ENCODE measurements around the gene ALKBH3.

ALKBH3 gene

DNA sequence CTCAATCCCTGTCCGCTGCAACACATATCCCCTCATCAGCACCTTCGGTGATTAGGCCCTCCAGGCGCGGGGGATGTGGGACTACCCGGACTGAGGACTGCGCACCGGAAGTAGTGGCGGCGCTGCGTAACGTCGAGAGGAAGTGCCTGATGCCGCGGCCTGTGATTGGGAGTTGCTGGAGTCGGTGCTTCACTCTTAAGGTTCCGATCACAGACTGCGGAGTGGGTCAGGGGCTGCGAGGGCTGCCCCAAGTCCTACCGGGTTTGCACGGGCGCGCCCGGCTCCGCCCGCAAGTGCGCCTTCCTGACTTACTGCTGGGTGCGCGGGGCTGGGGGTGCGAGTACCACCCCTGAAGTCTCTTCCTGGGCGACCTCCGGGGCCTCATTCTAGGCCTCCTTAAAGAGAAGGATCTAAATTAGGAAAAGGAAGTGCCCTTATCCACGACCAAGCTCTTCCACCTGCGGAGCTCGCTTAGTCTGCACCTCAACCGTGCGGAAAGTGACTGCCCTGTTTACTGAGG is at the start of gene ALKBH3:
ALKBH3 (plus strand) TSS at position 192 of the 520 bp plus-strand sequence. CDS start 1,822 bp downstream, outside the sequence.
- DNase-seq: peak; percentile 95

DNA sequence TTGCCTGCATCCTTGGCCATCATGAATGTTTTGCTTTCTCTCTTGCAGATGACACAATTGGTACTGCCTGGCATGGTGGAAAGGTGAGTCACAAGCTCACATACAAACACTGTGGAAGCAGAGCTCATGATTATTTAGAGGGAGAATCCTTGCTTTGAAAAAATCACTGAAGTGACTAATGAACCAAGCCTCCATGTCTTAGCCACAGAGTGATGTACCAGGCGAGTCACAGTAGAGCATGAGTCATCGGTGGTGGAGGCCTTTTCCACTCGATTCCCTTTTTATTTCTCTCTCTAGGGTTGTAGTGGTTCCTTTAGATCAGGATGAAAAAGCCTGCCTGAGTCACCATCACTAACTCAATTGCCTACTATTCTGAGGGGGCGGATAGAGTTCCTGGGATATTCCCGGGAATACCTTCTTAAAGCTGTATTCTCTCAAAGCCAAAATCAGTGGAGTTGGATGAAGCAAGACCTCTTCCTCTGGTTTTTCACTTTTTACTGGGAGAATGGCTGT is 49.6 kb upstream of the ALKBH3 start:
- DNase-seq: no peak

DNA sequence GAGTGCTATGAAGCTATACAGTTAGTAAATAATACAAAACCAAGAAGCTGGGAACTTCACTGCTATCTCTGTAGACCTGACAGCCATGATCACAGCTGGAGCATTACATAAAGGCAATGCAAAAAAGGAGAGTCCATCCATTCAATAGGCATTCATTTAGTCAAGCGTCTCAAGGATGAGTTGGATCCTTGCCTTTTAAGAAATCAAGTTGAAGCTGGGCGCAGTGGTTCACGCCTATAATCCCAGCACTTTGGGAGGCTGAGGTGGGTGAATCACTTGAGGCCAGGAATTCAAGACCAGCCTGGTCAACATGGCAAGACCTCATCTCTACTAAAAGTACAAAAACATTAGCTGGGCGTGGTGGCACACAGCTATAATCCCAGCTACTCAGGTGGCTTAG is 48.1 kb upstream of the ALKBH3 start:
- no peak for DNase-seq

DNA sequence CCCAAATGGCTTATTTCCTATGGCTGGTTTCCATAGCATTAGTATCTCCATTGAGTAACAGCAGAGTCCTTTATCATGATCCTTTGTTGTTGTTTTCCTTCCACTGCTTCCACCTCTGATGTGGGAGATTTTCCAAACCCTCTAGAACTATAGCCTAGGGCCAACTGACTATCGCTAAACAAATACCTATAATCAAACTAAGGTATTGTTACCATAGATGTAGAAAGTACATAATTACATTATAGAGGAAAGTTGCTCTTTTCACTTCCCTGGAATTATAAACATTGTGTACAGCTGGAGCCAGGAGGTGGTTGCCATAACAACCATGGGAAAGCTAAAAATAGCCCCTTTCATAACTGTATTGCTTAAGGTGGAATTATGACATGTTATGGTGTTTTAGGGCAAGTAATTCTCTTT is 47.0 kb upstream of the ALKBH3 start:
- DNase-seq: peak; percentile 38

DNA sequence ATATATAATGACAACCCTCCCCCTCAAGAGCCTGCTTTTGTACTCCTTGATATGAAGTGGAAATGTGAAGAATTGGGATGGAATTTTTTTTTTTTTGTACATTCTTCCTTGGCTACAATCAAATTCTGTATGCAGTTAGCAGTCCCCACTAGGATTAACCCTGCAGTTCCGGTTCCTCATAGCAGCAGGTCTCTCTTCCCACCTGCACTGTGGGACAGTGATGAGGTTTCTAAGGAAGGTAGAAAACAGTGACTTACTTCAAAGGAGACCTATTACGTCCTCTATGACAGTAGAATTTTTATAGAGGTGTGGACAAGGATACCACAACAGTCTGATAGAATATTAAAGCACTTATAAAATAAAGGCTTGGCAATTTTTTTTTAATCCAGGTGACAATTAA is 46.3 kb upstream of the ALKBH3 start:
- DNase-seq: no peak

DNA sequence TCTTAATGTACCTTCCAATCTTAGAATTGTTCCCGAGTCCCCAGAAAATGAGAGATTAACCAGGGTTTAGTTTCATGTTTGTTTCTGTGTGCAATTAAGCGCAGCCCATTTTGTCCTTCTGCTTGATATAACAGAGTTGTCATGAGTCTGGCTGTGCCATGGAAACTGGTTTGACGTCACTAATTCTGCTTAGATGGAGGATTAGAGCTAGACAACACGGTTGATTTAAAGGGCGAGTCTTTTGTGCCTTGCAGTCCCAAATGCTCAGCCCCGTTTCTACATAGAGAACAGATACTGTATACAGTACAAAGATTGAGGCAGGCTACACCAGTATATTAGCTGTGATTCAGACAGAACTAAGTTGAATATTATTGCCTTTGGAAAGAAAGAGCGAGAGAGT is 45.5 kb upstream of the ALKBH3 start:
- DNase-seq: no peak

DNA sequence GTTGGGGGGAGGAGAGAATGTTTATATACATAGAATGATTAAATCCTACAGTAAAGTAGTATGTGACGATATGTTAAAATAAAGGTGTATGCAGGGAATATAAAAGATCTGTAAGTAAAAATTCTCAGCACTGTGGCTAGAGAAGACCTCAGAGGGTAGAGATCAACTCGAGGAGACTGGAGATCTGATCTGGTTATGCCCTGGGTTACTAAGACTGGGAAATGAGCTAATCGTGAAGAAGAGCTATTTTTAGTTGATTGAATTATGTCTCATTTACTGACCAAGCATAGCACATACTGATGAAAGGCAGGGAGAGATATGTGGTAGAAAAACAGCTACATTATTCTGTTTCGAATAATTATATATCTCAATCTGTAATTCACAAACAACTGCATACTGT is 42.8 kb upstream of the ALKBH3 start:
- DNase-seq: no peak

DNA sequence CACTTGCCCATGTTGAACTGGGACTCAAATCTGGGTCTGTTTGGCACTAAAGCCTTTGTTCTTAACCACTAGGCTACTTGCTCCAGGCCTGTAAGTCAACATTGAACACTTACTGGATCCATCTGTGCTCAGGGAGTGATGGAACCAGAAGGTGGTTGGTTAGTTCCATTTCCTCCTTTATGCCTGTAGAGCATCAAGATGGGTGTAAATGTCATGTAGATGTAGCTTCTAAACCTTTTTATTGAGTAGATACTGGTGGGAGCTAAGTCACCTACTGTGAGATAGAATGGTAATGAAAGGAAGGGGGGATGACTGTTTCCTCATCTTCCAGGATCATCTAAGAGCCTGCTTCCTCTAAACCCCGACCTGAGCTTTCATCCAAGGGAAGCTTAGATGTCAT is 38.6 kb upstream of the ALKBH3 start:
- DNase-seq: no peak

DNA sequence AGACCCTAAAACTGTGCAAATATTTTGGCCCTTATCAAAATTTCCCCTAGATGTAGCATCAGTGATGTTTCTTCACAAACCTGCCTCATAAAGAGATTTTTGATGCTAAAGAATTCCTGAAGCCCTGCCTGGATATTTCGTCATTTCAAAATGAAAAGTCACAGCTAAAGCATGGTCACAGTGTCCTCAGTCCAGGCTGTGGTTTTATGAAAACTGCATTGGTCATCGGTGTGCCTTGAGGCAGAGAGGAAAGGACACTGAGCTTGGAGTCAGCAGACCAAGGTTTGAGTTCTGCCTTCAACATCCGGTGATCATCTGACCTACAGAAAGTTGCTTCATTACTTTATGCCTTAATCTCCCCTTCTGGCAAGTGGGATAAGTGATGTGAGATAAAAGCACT is 34.8 kb upstream of the ALKBH3 start:
- no peak for DNase-seq

DNA sequence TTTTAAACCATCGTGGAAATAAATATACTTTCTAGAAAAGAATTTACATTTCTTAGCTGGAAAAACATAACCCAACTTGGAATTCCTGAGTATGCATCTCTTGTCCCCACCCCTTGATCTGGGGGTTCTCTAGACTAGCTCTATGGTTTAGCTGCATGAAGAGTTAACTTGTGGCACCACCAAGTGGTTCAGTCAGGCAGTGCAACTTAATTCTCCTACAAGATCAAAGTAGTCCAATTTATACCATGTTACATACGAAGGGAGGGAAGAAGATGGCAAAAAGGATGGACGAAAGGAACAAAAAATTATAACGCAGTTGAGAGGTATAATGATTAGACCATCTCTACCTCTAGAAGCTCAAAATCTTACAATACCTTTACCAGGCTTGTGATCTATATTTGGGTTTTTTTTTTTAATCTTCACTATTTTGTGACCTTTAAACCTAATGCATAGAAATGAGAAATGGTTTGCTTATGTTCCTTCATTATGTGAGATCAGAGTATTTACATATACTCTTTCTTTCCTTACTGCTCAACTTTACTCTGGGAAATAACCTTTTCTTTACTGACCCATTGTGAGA is 28.5 kb upstream of the ALKBH3 start:
- peak; percentile 63 for DNase-seq

DNA sequence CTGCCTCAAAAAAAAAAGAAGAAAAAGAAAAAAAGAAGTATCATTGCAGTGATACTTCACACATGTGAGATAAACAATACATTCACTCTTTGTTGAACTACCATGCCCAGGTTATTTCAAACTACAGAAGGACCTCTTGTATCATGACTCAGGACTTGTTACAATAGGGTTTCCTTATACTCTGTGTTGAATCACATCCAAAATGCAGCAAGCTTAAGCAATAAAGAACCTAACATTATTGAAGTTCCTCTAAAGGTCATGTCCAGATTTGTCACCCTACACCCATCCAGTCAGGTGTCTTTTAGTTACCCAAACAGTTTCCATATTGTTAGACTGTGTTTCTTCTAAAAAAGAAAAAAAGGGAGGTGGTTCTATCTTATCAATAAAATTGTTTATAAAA is 26.9 kb upstream of the ALKBH3 start:
- no peak for DNase-seq

DNA sequence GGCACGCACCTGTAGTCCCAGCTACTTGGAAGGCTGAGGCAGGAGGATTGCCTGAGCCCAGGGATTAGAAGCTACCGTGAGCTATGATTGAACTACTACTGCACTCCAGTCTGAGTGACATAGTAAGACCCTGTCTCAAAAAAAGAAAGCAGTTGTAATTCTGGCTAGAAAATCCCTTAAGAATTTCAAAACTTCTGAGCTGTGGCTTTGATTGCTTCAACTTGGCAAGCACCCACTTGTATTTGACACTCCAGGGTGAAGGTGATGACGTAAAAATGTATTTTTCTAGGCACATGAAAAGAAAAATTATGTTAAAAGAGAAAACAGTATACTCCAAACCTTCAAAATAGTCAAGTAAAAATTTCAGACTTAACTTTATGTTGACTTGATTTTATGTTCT is 23.6 kb upstream of the ALKBH3 start:
- DNase-seq: no peak

DNA sequence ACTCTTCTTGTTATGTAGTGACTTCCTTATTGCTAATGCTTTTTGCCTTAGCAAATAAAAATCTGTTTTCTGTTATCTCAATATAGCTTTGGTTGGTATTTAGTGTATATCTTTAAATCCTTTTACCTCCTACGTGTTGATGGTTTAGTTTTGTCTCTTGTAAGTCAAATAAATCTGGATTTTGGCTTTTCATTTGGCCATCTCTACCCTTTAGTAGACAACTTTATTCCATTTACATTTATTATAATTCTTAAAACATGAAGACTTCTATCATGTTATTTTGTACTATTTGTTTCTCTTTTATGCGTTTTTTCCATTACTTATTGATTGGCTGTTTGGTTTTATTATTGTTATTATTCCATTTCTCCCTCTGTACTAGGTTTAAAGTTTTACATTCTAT is 19.5 kb upstream of the ALKBH3 start:
- DNase-seq: no peak

DNA sequence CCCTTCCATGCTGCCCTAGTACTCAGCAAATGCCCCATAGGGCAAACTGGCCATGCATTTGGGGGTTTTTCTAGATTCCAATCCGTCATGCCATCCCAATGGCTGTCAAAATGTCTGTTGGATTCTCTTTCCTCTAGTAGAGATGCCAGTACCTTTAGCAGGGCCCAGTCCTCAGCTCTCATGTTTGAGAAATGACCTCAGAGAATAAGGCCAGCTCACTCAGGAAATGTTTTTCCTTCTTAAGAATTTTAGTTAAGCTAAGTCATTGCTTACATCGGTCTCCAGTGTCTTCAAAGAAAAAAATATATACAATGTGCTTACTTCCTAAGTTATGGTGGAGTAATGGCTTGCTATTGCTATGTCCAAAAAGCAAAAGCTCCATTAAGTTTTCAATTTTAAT is 14.1 kb upstream of the ALKBH3 start:
- no peak for DNase-seq

DNA sequence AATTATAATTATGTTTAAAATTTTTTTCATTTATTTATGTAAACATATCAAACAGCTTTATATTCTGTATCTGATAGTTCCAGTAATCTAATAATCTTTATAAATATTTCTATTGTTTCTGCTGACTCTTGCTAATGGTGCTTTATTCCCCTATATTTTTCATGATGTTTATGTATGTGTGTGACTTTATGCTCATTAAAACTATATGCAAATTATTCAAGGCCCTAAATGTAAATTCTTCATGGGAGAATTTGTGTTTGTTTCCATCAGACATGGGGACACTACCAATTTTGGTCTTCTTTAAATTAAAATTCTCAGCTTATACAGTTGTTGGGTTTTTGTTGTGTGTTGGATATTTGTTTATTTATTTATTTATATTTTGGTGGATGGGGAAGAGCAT is 13.7 kb upstream of the ALKBH3 start:
- no peak for DNase-seq

DNA sequence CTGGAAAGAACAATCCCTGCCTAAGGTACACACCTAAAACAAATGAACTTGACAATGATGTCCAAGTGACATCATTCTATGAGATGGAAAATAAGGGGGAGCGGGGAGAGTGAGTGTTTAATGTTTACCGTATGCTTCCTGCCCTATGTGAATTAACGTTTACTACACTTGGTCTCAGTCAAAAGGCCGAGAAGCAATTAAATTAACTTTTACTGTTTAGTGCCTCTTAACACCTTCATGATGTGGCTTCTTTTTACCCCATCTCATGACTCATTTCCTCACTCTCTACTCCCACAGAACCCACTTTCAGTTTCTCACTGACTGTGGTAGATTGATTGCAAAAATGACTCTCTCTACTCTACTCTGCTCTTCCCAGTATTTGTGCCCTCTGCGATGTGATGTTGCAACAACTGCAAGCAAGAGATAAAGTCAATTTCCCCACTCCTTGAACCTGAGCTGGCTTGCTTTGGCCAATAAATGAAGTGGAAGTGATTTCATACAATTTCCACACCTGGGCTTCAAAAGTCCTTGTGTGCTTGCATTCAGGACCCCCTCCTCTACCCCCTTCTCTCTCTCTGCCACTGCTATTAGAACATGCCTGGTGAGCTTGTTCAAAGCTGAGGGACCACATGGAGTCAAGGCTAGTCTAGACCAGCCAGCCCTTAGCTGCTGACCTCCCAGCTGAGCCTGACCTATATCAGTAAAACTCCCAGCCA is 11.6 kb upstream of the ALKBH3 start:
- DNase-seq: no peak

DNA sequence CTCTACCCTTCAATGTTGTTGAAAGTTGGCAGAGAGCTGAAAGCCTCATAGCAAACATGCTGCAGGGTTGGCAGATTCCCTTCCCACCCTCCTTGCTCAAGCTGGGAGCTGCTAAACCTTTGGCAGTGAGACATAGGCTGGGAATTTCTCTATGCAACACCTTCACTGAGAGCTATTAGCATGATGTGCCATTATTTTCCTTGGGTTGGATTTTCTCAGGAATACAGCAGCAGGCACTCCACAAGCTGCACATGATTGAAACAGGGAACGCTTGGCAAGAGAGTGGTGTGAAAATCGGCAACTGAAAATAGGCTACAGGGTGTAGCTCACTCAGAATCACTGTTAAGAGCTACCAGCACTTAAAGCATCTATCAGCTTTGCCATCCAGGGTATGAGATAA is 9.6 kb upstream of the ALKBH3 start:
- DNase-seq: no peak

DNA sequence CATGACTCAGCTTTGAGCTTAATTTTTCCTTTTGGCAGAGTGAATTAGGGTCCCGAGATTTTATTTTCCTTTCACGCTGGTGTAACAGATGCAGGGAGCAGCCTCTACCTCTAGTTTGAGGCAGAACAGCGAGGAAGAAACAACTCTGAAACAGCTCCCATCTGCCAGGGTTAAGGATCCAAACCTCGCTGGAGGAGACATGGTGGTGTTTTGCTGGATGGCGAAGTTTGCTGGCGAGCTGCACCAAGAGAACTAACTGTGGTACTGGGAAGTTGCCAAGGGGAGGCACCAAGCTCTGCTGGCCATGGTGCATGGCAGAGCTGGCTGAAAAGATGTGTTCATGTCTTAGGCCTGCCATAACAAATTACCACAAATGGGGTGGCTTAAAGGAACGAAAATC is 7.6 kb upstream of the ALKBH3 start:
- no peak for DNase-seq

DNA sequence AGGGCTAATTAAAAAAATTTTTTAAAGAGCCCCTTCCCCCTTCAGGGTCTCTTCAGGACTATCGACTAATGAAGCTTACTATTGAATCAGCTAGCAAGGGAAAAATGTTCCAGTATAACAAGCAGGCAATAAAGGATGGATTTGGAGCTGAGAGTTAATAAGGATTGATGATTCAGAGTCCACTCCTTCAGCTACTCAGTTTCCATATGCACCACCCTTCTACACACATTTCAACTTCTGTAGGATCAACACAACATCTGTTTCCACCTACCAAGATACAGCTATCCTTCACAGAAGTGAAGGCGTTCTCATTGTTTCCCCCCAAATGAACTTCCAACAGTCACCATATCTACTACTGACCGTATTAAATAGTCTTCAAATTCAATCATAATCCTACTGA is 6.6 kb upstream of the ALKBH3 start:
- DNase-seq: no peak

DNA sequence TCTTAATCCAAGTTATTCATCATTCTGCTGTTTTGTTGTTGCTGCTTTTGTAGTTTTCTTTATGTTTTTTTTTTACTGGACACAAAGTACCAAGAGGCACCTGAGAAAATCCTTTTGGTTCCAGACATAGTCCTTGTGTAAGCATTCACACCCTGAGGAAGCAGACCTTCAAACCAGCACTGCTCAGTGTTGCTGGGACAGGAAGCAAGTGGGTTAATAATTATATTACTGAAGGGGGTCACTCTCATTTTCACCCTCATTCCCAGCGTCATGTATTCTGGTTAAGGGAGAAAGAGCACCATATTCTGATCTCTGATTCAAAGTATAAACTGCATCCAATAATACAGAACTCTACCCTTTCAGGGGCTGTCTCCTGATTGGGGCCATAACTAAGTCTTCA is 5.9 kb upstream of the ALKBH3 start:
- no peak for DNase-seq

DNA sequence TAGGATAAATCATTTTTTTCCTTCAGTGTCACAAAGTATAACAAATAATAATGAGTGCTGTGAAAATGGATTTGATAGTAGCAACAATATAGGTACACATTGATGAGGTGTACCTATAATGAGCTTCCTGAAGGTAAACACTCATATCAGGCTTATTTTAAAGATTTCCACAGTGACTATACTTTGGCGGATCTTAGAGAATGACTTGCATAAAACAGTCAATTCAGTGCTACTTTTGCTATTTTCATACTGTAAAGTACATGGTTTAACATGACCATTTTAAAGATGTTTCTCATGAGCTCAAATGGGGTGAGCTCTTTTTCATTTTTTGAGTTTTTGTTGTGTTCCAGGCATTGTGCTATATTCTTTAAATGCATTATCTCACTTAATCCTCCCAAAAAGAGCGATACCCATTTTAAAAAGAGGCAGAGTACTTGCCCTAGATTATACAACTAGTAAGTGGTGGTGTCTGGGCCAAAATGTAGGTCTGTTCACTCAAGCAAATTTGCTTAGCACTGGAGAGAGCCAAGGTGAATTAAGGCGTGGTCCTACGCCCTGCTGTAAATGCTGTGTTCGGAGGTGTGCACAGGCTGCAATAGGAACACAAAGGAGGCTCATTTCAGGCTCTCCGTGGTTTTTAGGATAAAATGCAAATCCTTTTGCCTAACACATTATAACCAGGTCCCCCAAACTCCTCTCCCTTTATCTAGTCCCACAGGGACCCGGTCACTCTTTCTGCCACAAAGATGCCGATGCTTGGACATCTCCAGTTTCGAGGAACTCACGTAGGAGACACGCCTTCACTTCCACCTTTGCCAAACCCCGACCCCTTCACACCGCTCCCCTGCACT is 617 bp upstream of the ALKBH3 start:
- DNase-seq: no peak

DNA sequence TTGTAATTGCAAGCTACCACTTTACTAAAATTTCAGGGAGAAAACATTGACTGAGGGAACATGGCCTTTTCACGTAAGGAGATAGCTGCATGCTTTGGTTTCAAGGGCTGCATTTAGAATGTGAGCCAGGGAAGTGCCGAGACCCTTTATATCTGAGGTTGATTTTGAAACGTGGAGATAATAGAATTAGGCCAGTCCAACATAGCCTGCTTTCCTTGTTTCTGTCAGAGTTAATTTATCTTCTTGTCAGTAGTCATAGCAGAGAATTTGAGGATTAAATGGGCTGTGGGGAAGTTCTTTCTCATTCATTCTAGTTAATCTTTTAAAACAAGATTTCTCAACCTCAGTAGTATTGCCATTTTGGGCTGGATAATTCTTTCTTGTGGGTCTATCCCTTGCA is 12.2 kb downstream of the ALKBH3 start:
- no peak for DNase-seq

DNA sequence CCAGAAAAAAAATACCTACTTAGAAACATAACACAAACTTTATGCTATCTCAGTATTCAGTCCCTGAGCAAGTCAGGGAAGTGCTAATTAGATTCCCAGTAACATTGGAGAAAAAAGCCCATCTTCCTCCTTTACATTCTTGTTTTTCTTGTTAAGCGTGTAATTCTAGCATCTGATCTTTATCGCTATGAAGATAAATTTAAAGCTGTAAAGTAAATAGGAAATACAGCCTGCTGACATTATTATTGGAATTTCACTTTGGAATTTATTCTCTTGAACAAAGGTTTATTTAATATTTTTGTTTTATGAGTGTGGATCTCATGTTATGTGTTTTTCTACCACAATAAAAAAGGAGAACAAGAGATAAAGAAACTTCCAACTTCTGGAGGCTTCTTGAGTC is 13.9 kb downstream of the ALKBH3 start:
- DNase-seq: no peak

DNA sequence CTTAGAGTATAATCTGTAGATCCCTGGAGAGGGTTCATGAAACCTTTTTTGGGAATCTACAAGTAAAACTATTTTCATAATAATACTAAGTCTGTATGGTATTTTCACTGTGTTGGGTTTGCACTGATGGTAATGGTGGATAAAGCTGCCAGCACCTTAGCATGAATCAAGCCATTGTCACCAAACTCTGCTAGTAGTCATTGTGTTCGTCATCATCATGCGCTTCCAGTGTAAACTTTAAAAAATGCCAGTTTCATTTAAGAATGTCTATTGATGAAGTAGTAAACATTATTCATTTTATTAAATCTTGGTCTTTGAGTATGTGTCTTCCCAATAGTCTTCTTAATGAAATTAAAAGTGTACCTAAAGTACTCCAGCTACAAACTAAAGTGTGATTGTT is 15.0 kb downstream of the ALKBH3 start:
- no peak for DNase-seq
